Endothelial cell of umbilical vein (primary cell): Measurements from ENCODE around the gene CHRNA1.

Experiments
- EZH2 ChIP-seq: IDR thresholded peaks from 2 replicates; pipeline ENCODE4 v1.6.1; 2012; ENCODE audit warnings: borderline replicate concordance, low read depth, mild to moderate bottlenecking, moderate library complexity, low read length, inconsistent platforms; ENCODE audit not compliant: severe bottlenecking
- JUN ChIP-seq: IDR thresholded peaks from 2 replicates; pipeline ENCODE4 v1.6.1; 2011; ENCODE audit warnings: borderline replicate concordance, low read depth; ENCODE audit not compliant: insufficient read length, insufficient read depth
- MYC ChIP-seq: IDR thresholded peaks from one replicate; pipeline ENCODE4 v1.6.1; 2011; ENCODE audit warnings: mild to moderate bottlenecking, low read depth, low read length
- POLR2A ChIP-seq: IDR thresholded peaks from 2 replicates; pipeline ENCODE4 v1.6.1; 2012; ENCODE audit warnings: low read depth, mild to moderate bottlenecking, control low read depth, low read length
- POLR2AphosphoS5 ChIP-seq: IDR thresholded peaks from 2 replicates; pipeline ENCODE4 v1.6.1; 2012; ENCODE audit warnings: low read depth, mild to moderate bottlenecking, control low read depth, low read length, moderate library complexity; ENCODE audit not compliant: insufficient read depth
- TF ChIP-seq, protein P1 (sequence below), 2 donors: IDR thresholded peaks; 1 replicate in 1 of 2; 2 replicates in 1 of 2; pipeline ENCODE4 v1.5.1; 2011; ENCODE audit warnings: low read length in 2 of 2, mild to moderate bottlenecking in 2 of 2, moderate library complexity in 2 of 2, control low read depth in 1 of 2, inconsistent platforms in 1 of 2, low read depth in 1 of 2; ENCODE audit not compliant: insufficient read depth in 1 of 2; ENCODE audit errors: extremely low read depth in 1 of 2
- TF ChIP-seq, protein P2 (sequence below): IDR thresholded peaks from 2 replicates; pipeline ENCODE4 v1.6.1; 2011; ENCODE audit not compliant: insufficient read depth, insufficient read length

DNA sequence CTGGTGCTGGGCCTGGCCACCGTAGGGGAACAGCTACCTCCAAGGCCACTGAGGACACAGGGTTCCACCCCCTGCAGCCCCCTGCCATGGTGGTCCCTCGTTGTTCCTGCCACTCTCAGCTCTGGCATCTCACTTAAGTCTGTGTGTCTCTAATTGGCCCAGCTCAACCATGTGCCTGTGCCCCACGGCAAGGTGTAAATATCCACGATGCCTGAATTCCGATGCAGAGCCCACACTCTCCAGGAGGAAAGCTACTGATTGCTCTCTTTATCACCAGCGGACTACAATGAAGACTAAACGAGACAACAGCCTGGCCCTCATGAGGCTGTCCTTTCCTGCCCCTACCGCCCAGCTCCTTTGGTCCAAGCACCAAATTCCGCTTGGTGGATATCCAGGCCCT is 17.0 kb upstream of the CHRNA1 start:
- TF ChIP-seq, protein P1, sequence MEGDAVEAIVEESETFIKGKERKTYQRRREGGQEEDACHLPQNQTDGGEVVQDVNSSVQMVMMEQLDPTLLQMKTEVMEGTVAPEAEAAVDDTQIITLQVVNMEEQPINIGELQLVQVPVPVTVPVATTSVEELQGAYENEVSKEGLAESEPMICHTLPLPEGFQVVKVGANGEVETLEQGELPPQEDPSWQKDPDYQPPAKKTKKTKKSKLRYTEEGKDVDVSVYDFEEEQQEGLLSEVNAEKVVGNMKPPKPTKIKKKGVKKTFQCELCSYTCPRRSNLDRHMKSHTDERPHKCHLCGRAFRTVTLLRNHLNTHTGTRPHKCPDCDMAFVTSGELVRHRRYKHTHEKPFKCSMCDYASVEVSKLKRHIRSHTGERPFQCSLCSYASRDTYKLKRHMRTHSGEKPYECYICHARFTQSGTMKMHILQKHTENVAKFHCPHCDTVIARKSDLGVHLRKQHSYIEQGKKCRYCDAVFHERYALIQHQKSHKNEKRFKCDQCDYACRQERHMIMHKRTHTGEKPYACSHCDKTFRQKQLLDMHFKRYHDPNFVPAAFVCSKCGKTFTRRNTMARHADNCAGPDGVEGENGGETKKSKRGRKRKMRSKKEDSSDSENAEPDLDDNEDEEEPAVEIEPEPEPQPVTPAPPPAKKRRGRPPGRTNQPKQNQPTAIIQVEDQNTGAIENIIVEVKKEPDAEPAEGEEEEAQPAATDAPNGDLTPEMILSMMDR (IDR thresholded peaks at IDR 0.05; ENCODE audit: extremely low read depth in 1 of 2, insufficient read depth in 1 of 2, low read depth in 1 of 2, low read length in 2 of 2), result no peak
- TF ChIP-seq EZH2, result no peak
- no peak for TF ChIP-seq POLR2A
- TF ChIP-seq, protein P2, sequence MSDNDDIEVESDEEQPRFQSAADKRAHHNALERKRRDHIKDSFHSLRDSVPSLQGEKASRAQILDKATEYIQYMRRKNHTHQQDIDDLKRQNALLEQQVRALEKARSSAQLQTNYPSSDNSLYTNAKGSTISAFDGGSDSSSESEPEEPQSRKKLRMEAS, result no peak
- no peak for TF ChIP-seq MYC
- no peak for TF ChIP-seq POLR2AphosphoS5
- TF ChIP-seq JUN, result no peak
